Fibroblast of peridontal ligament (primary cell): ENCODE measurements around the gene APBB1IP.

ENCODE experiments used
- DNase-seq: peaks from one replicate; pipeline ENCODE4 v3.0.0-alpha.2; 2010; ENCODE audit errors: extremely low read depth

Gene APBB1IP

DNA sequence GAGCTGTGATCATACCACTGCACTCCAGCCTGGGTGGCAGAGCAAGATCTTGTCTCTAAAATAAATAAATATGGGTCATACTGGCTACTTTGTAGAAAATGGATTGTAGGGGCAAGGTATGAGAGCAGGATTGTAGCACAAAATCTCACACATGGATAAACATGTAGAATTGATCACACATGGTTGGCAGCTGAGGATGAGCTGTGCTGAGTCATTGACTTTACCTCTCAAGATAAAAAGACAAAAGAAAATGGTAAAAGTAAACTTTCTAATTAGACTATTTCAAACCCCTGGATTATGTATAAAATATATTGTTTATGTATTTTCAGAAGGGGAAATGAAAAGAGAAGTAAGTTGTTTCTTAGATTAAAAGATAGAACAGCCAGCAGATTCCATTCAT, 69.3 kb downstream of the APBB1IP start:
- DNase-seq: no peak

DNA sequence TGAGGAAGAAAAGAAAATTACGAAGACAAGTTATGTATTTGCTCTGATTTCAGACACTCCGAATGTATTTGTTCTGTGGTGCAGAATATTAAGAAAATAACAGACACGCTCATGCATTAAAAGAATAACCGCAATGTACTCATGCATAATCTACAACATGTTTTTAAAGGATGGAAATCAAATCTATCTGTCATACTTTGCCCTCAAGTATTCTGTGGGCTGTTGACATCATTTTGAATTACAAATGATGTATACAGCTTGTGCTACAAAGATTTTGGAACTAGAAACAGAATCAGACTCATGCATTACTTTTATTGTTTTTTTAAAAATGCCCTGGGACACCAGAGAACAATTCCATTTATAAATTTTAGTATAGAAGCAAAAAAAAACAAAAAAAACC, 69.9 kb downstream of the APBB1IP start:
- DNase-seq: no peak

DNA sequence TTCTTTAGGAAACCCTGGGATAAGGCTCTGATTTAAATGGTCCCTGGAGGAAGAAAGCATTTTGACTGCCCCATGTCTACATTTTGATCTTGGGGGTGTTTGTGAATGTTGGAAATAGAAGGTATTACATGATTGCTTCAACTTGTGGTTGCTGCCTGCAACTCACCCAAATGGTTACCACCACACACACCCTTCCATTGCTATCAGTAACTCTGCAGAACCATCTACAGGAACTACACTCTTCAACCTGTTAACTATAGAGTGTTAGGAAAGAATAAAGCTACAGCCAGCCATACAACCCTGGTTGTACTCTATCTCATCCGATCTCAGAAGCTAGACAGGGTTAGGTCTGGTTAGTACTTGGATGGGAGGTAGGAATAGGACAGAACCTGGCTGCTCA, 71.2 kb downstream of the APBB1IP start:
- no peak for DNase-seq

DNA sequence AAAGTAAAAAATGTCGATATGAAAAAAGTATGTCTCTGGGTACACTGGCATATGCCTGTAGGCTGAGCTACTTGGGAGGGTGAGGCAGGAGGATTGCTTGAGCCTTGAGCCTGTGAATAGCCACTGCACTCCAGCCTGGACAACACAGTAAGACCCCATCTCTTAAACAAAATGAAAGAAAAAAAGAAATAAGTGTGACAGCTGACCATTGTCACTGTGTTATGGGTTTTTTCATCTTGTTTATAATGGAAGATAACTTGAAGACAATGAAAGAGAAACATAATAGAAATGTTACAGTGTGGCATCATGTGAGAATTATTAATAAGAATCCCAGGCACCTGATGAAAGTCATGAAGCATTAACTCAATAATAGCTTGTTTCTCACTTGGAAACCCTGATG, 75.0 kb downstream of the APBB1IP start:
- no peak for DNase-seq

DNA sequence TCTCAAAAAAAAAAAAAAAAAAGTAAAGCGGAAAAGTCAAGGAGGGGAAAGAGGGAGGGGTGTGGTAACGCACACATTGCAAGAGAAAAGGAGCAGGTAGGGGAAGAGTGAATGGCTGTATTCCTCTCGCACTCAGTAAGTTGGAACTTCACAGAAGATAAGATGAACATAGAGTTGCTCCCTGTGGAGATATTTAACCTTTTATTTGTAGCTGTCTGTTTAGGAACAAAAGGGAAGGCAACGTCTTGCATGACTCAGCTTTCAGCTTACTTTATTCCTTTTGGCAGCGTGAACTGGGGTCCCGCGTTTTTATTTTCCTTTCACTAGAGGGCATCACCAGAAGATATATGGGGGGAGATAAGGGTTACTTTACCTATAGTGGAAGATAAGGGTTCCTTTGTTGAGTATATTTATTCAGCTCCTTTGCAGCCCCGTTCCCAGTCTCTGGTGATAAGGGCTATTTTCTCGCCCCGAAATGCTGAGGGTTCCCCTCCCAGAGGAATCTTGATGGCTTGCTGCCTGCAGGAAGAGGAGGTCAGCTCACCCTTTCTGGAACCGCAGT, 78.5 kb downstream of the APBB1IP start:
- no peak for DNase-seq

DNA sequence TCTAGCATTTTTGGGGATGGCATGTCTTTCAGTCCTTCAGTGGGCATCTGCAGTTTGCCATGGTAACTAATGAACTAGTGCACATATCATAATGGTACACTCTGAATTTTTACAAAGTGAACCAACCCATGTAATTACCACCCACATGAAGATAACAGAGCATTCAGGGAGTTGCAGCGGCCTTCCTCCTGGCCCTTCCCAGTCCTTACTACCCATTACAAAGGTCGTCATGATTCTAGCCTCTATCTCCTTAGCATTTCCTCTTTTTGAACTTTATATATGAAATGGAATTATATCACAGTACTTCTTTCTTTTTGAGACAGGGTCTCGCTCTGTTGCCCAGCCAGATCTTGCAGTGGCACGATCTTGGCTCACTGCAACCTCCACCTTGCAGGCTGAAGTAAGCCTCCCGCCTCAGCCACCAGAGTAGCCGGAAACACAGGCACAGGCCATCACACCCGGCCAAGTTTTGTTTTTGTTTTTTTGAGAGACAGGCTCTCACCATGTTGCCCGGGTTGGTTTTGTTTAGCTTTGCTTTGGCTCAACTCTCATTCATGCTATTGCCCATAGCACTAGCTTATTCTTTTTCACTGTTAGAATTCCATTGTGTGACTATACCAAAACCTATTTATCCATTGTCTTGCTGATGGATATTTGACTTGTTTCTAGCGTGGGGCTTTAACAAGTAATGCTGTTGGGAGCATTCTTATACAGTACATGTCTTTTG, 79.2 kb downstream of the APBB1IP start:
- no peak for DNase-seq

DNA sequence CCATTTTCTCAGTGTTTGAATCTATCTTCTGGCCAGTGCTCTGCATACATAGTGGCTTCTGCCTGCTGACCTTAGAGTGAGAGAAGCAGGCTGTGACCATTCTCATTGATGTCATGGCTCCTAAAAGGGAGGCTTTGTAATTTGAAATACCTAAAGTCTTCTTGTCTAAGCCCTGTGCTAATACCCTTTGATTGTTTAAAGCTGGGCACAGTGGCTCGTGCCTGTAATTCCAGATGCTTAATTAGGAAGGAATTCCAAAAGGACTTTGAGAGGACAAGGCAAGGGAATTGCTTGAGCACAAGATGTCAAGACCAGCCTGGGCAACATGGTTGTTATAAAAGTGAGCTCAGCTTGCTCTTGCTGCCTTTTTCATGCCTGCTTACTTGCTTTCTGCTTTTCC, 81.7 kb downstream of the APBB1IP start:
- no peak for DNase-seq

DNA sequence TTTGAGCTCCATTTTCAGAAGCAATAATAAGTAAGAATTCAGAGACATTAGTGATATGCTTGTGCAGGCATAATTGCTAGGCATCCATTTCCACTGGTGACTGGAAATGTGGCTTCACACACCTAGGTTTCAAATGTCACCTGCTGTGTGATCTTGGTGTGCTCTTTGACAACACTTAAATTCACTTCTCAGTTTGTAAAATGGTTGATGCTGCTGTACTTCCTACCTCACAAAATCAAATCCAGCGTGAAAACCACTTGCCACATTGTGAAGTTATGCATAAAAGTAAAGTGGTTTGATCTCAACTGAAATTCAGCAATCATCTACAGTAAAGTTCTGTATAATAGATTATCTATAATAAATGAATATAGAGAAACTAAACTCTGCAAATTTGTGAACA, 82.4 kb downstream of the APBB1IP start:
- DNase-seq: no peak

DNA sequence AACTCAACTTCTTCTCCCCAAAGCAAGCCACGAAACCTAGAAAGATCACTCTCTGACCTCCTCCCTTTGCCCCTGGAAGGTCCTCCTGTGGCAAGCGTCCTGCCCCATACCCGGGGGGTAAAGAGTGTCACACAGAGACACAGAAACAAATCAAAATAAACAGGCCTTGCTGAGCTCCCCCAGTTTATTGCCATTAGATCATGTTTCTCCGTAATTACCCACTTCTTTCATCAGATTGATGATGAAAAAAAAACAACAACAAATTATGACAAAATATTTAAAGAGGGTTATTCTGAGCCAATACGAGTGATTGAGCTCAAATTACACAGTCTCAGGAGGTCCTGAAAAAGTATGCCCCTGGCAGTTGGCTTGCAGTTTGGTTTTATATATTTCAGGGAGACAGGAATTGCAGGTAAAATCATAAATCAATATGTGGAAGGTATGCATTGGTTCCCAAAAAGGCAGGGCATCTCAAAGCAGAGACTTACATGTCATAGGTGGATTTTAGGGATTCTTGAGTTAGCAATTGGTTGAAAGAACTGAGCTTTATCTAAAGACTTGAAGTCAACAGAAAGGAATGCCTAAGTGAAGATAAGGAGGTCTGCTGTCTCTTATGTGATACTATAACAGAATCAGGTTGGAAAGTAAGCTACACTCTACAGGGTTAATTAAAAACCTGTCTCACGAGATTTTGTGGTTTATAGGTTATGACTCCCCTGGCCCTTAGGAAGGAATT, 86.2 kb downstream of the APBB1IP start:
- DNase-seq: no peak

DNA sequence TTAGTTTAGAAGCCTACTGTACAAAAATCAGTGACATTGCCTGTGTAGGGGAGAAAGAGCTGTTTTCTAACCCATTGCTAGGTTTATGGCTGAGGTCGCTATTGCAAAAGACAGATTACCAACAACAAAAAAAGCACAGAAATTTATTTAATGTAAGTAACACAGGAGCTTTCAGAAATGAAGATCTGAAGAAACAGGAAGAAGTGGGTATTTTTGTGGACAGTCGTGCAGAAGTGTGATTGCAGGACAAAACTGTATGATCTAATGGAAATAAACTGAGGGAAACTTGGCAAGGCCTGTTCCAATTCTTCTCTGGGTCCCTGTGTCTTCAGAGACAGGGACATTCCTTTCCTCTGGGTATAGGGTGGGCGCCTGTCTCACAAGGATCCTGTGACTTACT, 87.4 kb downstream of the APBB1IP start:
- no peak for DNase-seq

DNA sequence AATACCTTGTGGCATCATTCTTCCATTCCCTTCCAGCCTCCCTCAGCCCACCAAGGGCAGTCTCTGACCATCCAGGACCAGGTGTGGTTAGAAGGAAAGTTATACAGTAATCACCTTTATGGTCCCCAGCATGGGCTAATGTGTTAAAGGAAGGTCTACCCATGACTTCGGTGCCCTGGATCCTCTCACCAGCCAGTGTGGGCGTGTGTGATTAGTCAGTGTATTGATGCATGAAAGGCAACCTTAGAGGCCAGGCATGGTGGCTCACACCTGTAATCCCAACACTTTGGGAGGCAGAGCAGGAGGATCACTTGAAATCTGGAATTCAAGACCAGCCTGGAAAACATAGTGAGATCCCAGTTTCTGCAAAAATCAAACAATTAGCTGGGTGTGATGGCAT, 88.9 kb downstream of the APBB1IP start:
- no peak for DNase-seq

DNA sequence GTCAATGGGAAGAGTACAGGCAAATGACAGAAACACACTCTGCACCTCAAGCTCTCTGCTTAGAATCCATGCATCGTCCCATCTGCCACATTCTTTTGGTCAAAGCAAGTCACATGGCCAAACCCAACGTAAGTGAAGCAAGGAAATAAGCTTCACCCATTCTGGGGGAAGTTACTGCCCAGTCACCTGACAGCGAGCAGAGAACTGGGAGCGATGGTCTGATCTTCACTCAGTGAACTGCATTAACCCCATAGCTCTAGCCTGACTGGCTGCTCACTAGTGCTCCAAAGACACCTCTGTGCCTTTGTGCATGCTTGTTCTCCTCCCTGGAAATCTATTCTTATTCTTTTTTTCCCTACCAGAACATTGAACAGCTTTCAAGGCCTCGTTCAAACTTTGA, 89.9 kb downstream of the APBB1IP start:
- DNase-seq: no peak

DNA sequence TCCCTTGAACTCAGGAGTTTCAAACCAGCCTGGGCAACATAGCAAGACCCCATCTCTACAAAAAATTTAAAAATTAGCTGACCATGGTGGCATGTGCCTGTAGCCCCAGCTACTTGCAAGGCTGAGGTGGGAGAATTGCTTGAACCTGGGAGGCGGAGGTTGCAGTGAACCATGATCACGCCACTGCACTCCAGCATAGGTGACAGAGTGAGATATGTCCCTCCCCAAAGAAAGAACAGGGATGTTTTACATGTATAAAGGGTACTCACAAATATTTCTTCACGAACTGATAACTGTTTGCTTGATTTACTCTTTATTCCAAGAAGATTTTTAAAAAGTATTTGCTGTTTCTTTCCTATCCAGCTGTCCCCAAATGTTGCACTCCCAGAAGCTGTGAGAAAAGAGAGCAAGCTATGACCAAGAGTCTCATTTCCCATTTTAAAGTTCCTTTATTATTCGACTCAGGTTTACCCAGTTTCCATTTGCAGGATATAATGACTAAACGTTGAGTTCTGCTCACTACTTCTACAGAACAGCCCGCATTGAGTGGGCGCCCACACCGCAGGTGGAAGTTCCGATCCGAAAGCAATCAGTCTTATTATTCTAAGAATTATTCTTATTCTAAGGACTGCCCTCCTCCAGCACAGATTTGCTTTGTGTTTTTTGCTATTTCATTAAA, 90.7 kb downstream of the APBB1IP start:
- DNase-seq: no peak

DNA sequence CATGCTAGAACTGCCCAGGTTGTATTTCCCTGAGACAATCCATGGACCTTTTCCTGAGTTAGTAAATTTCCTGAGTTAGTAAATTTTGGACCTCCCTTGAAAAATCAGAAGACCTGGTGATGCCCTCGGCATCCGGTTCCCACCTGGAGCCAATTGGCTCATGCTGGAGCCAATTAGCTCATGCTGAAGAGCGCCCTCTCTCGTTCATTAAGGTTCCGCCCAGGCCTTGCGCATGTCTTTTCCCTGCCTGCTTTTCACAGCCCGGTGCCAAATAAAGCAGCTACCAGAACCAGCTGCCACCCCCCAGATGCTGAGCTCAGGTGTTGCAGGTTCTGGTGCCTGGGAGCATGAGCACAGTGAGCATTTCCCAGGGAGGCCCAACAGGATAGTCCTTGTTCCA, 96.2 kb downstream of the APBB1IP start:
- no peak for DNase-seq

DNA sequence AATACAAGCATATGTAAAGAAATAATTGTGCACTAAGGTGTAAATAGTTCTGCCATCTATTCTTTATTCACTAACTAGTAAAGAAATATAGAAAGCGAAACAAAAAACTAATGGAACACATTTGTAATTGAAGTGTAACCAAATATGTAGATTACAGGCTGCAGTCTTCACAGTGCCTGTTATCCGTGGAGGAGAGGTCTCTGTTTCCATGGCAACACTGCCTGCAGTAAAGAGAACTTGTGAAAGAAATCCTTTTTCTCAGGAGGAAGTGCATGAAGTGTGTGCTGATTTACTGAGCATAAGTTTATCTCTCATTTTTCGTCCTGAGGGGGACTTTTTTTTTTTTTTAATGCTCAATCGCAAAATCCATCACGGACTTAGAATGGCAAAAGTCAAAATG, 102.5 kb downstream of the APBB1IP start:
- peak; percentile 5 for DNase-seq

DNA sequence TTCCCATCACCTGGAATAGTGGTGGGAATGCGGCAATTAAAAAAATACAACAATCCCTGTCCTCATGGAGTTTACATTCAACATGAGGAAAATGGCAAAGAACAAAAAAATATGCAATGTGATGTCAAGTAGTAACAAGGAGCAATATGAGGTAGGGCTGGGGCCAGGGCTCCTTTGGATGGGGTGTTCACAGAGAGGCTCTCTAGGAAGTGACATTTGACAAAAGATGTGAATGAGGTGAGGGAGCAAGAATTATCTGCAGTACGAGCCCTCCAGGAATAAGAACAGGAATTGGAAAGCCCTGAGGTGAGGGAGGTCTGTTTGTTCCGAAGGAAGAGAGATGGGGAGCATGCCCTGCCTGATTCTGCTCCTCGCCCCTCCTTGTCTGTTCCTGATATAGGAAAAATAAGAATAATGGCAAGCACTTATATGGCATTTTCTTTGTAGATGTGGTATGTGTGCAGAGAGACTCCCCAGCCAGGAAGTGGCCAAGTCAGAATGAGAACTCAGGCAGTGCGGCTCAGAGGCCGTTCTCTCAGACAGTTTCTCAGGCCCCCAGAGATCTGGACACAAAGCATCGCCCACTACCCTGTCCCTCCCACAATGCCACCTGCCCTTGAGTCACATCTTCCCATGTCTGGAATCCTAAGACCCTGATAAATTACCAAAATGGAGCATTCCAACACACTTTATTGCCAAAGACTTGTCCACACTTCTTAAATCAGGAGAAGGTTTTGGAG, 105.6 kb downstream of the APBB1IP start:
- no peak for DNase-seq

DNA sequence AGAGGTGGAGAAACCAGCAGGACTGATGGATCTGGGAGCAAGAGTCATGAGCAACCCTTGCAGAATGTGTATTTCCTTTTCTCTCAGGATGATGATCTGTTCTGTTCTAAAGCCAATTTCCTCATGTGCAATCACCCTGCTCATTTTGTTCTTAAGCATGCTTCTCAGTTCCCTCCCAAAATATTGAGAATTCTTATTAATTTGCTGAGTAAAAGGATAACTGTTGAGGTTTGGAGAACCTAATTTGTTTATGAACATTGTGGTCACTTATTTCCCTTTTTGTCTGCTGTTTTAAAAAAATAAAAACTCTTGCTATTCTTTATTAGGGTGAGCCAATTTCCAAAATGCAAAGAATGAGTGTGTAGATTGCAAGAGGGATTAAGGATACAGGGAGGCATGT, 106.8 kb downstream of the APBB1IP start:
- peak; percentile 13 for DNase-seq

DNA sequence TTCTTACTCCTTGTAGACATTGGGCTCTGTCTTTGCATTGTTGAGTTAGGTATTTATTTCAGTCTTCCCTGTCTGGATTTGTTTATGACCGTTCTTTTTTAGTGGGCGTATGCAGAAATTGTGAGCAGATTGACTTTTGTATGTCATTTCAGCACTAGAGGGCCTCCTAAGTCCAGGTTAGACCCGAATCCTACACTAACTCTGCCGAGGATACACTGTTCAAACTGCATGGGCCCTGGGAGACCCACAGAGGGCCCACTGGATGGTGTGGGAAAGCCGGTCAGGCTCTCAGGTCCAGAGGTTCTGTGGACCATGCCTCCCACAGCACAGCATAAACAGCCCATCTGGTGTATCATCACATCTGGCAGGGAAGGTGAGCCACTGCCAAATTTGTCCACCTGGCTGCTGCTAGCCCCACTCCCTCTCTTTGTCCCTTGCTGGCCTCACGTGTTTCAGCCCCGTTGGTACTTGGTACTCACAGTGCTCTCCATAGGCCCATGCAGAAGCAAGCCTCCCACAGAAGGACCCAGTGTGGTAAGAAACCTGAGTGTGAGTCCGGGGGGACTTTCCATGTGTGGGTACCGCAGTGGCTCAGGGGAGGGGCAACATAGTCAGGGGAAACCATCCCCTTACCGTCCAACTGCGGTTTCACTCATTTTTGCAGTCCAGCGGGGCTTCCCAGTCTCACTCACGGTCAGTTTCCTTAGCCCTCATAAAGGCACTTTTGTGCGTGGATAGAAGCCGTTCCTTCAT, 112.8 kb downstream of the APBB1IP start:
- no peak for DNase-seq

DNA sequence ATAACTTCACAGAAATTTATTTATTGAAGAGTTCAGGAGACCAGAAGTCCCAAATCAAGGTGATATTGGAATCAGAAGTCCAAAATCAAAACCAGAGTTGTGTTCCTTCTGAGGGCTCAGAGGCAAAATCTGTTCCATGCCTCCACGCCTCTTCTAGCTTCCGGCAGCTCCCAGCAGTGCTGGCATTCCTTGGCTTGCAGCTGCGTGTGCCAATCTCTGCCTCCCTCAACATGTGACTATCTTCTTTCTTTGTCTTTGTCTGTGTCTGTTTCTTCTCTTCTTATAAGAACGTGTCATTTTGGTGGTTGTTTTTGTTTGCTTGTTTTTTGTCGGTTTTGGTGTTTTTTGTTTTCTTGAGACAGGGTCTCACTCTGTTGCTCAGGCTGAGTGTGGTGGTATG, 116.1 kb downstream of the APBB1IP start:
- no peak for DNase-seq

DNA sequence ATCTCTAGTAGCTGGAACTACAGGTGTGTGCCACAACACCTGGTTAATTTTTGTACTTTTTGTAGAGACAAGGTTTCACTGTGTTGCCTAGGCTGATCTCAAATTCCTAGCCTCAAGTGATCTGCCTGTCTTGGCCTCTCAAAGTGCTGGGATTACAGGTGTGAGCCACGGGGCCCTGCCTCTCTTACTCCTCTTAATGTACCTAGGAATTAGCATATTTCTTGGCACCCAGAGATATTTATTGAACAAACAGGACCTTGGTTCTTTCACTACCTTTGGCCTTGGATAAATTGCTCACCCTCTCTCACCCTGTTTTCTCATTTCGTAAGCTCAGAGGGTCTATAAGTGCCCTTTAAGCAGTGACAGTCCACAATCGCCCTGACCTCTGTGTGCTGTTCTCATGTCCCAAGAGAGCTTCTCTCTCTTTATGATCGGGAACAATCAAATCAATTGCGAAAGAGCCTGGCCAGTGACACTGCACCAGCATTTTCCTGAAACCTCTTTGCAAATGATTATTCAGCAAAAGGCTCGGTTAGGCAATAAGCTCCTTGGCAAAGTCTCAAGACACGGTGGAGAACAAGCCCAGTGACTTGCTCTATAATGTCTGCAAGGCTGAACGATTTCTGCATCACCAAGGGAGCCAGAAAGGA, 117.7 kb downstream of the APBB1IP start:
- DNase-seq: peak; percentile 80
